H9 (cell line): ENCODE results near the gene THEMIS. TPM values are rescaled to one million over a fixed set of nuclear protein-coding genes. Genes with fewer than 3 reads are reported as not detected.

Experiments used
- DNase-seq: peaks from one replicate; pipeline ENCODE4 v3.0.0-alpha.2; 2017
- H2AFZ ChIP-seq: one replicate; pipeline ENCODE4 v1.6.1; 2013; ENCODE audit warnings: mild to moderate bottlenecking, low read length, control low read depth, moderate library complexity
- H2AK5ac ChIP-seq: 2 replicates; pipeline ENCODE4 v1.6.1; 2013; ENCODE audit warnings: low read length, control low read depth, mixed read lengths; ENCODE audit not compliant: insufficient read length
- H2BK120ac ChIP-seq: one replicate; pipeline ENCODE4 v1.6.1; 2013; ENCODE audit warnings: low read depth, mild to moderate bottlenecking, low read length, control low read depth, inconsistent platforms; ENCODE audit not compliant: poor library complexity, severe bottlenecking
- H2BK12ac ChIP-seq: 2 replicates; pipeline ENCODE4 v1.6.1; 2013; ENCODE audit warnings: low read length, control low read depth, mixed read lengths, low read depth; ENCODE audit not compliant: insufficient read length
- H2BK15ac ChIP-seq: 2 replicates; pipeline ENCODE4 v1.6.1; 2013; ENCODE audit warnings: low read depth, low read length, control low read depth
- H2BK20ac ChIP-seq: one replicate; pipeline ENCODE4 v1.6.1; 2013; ENCODE audit warnings: low read depth, mild to moderate bottlenecking, low read length, control low read depth, inconsistent platforms; ENCODE audit not compliant: poor library complexity, severe bottlenecking
- H2BK5ac ChIP-seq: 2 replicates; pipeline ENCODE4 v1.6.1; 2013; ENCODE audit warnings: low read length, control low read depth, mixed read lengths; ENCODE audit not compliant: insufficient read length
- H3K14ac ChIP-seq: 2 replicates; pipeline ENCODE4 v1.6.1; 2013; ENCODE audit warnings: low read length, control low read depth; ENCODE audit not compliant: insufficient read depth
- H3K18ac ChIP-seq: 2 replicates; pipeline ENCODE4 v1.6.1; 2013; ENCODE audit warnings: low read depth, mild to moderate bottlenecking, mixed read lengths, low read length, control low read depth; ENCODE audit not compliant: insufficient read length
- H3K23ac ChIP-seq: 2 replicates; pipeline ENCODE4 v1.6.1; 2013; ENCODE audit warnings: low read length, control low read depth, mixed read lengths, low read depth; ENCODE audit not compliant: insufficient read length
- H3K23me2 ChIP-seq: 2 replicates; pipeline ENCODE4 v1.6.1; 2013; ENCODE audit warnings: low read depth, mild to moderate bottlenecking, mixed read lengths, low read length, control low read depth; ENCODE audit not compliant: insufficient read length, poor library complexity, severe bottlenecking
- H3K27ac ChIP-seq: 2 replicates; pipeline ENCODE4 v1.5.1; 2013; ENCODE audit warnings: low read length, control low read depth, mixed read lengths, low read depth; ENCODE audit not compliant: insufficient read length
- H3K27me3 ChIP-seq: 2 replicates; pipeline ENCODE4 v1.6.1; 2013; ENCODE audit warnings: low read length, control low read depth, inconsistent platforms; ENCODE audit not compliant: insufficient read depth
- H3K4ac ChIP-seq: 2 replicates; pipeline ENCODE4 v1.6.1; 2013; ENCODE audit warnings: low read depth, mild to moderate bottlenecking, control low read depth, inconsistent platforms, low read length, moderate library complexity
- H3K4me1 ChIP-seq: 2 replicates; pipeline ENCODE4 v1.6.1; 2013; ENCODE audit warnings: low read length, control low read depth, inconsistent platforms; ENCODE audit not compliant: insufficient read depth
- H3K4me2 ChIP-seq: 2 replicates; pipeline ENCODE4 v1.6.1; 2013; ENCODE audit warnings: low read length, control low read depth, mixed read lengths; ENCODE audit not compliant: insufficient read length, insufficient read depth
- H3K56ac ChIP-seq: 2 replicates; pipeline ENCODE4 v1.6.1; 2013; ENCODE audit warnings: low read depth, mild to moderate bottlenecking, mixed read lengths, low read length, control low read depth; ENCODE audit not compliant: insufficient read length
- H3K79me1 ChIP-seq: 2 replicates; pipeline ENCODE4 v1.6.1; 2013; ENCODE audit warnings: low read depth, mild to moderate bottlenecking, moderate library complexity, low read length, control low read depth, inconsistent platforms; ENCODE audit not compliant: insufficient read depth, poor library complexity, severe bottlenecking
- H3K79me2 ChIP-seq: 2 replicates; pipeline ENCODE4 v1.6.1; 2013; ENCODE audit warnings: low read length, control low read depth, inconsistent platforms; ENCODE audit not compliant: insufficient read depth
- H3K9ac ChIP-seq: 2 replicates; pipeline ENCODE4 v1.6.1; 2013; ENCODE audit warnings: low read length, control low read depth, mixed read lengths; ENCODE audit not compliant: insufficient read length; ENCODE audit errors: extremely low read depth
- H3K9me3 ChIP-seq: one replicate; pipeline ENCODE4 v1.6.1; 2013; ENCODE audit warnings: low read depth, low read length, inconsistent platforms; ENCODE audit not compliant: control insufficient read depth
- H3T11ph ChIP-seq: one replicate; pipeline ENCODE4 v1.6.1; 2013; ENCODE audit warnings: mild to moderate bottlenecking, low read length, control low read depth, inconsistent platforms
- H4K20me1 ChIP-seq: one replicate; pipeline ENCODE4 v1.6.1; 2013; ENCODE audit not compliant: control insufficient read depth, insufficient read length, insufficient read depth
- H4K5ac ChIP-seq: 2 replicates; pipeline ENCODE4 v1.6.1; 2013; ENCODE audit warnings: low read depth, mild to moderate bottlenecking, mixed read lengths, low read length, control low read depth; ENCODE audit not compliant: insufficient read length
- H4K8ac ChIP-seq: replicated peaks from 2 replicates; pipeline ENCODE4 v1.6.1; 2013; ENCODE audit warnings: low read length, control low read depth, mixed read lengths, low read depth; ENCODE audit not compliant: insufficient read length
- H4K91ac ChIP-seq: 2 replicates; pipeline ENCODE4 v1.6.1; 2013; ENCODE audit warnings: low read depth, mild to moderate bottlenecking, moderate library complexity, mixed read lengths, low read length, control low read depth; ENCODE audit not compliant: insufficient read length
- H3K27ac Mint-ChIP-seq, 3 experiments: 2 replicates in 2 of 3; 3 replicates in 1 of 3; pipeline ENCODE4 v1.8.0; 2020 to 2021; ENCODE audit warnings: mixed read lengths in 3 of 3, mild to moderate bottlenecking in 1 of 3, moderate library complexity in 1 of 3
- H3K27me3 Mint-ChIP-seq: 2 replicates; pipeline ENCODE4 v1.8.0; 2021; ENCODE audit warnings: low read depth, mild to moderate bottlenecking, moderate library complexity, mixed read lengths
- H3K36me3 Mint-ChIP-seq, 3 experiments: 2 replicates in 2 of 3; 3 replicates in 1 of 3; pipeline ENCODE4 v1.8.0; 2020 to 2021; ENCODE audit warnings: low read depth in 3 of 3, mixed read lengths in 3 of 3; ENCODE audit not compliant: insufficient read depth in 1 of 3
- H3K4me1 Mint-ChIP-seq, 2 experiments: 2 replicates each; pipeline ENCODE4 v1.8.0; 2020; ENCODE audit warnings: mixed read lengths in 2 of 2
- H3K4me3 Mint-ChIP-seq, 2 experiments: 2 replicates in 1 of 2; 3 replicates in 1 of 2; pipeline ENCODE4 v1.8.0; 2020 to 2021; ENCODE audit warnings: mild to moderate bottlenecking in 2 of 2, mixed read lengths in 2 of 2, moderate library complexity in 1 of 2
- H3K9me3 Mint-ChIP-seq, 2 experiments: 2 replicates in 1 of 2; 3 replicates in 1 of 2; pipeline ENCODE4 v1.8.0; 2020; ENCODE audit warnings: mild to moderate bottlenecking in 2 of 2, mixed read lengths in 2 of 2, moderate library complexity in 1 of 2
- CTCF ChIP-seq: fragments of 200-600 bp; sonication (generic); conservative IDR thresholded peaks from 3 replicates; pipeline ENCODE4 v1.8.0; 2021; ENCODE audit warnings: antibody characterized with exemption, mild to moderate bottlenecking
- WGBS: extraction: QIAGEN DNeasy Blood & Tissue Kit; methylation state at CpG from one replicate; pipeline ENCODE4 v1.1.7; 2013; ENCODE audit warnings: missing lambda C conversion rate, low lambda C conversion rate, mixed read lengths; ENCODE audit not compliant: insufficient read length; ENCODE audit errors: extremely low coverage; 5-methylcytosine and 5-hydroxymethylcytosine counted together
- total RNA-seq: library from RNA; stranded (reverse); gene quantifications from 2 replicates; pipeline ENCODE4 v1.2.1, GENCODE V29; 2021

The THEMIS gene
- total RNA-seq, 1 experiment from 2014 or later: not detected

GRCh38 chr6:127869183-127869582 is 31.7 kb downstream of the THEMIS start:
- Mint-ChIP-seq H3K36me3 (peaks cover 0 to 10% (median 0%) of the 10 kb centered on the region in 3 experiments; a peak in 1 of 7 replicates), H3K27ac (no peak overlapping the region), H3K4me1 (no peaks in the 10 kb centered on the region), H3K9me3 (no peaks in the 10 kb centered on the region), H3K4me3 (no peak overlapping the region), H3K27me3 (no peaks in the 10 kb centered on the region)
- no peak overlapping the region for H2BK120ac ChIP-seq
- H3K4me1 ChIP-seq: no peaks in the 10 kb centered on the region
- H2BK15ac ChIP-seq: no peak overlapping the region
- H3K9ac ChIP-seq: no peak overlapping the region
- H4K8ac ChIP-seq: no peak overlapping the region
- H2BK5ac ChIP-seq: no peak overlapping the region
- DNase-seq: no peak
- H3K79me2 ChIP-seq: no peaks in the 10 kb centered on the region
- no peak overlapping the region for H3K4ac ChIP-seq
- H4K5ac ChIP-seq: no peak overlapping the region
- no peak overlapping the region for H3K23ac ChIP-seq
- H2BK12ac ChIP-seq: no peak overlapping the region
- H3K27me3 ChIP-seq: no peaks in the 10 kb centered on the region
- no peaks in the 10 kb centered on the region for H4K20me1 ChIP-seq
- H3K27ac ChIP-seq: no peak overlapping the region
- no peak overlapping the region for H2BK20ac ChIP-seq
- H2AFZ ChIP-seq: no peak overlapping the region
- no peak overlapping the region for H4K91ac ChIP-seq
- TF ChIP-seq CTCF: no peak
- no peak overlapping the region for H2AK5ac ChIP-seq
- H3K56ac ChIP-seq: no peak overlapping the region
- H3K4me2 ChIP-seq: no peak overlapping the region
- no peaks in the 10 kb centered on the region for H3K79me1 ChIP-seq
- H3K18ac ChIP-seq: no peak overlapping the region
- H3T11ph ChIP-seq: no peak overlapping the region
- H3K14ac ChIP-seq: no peak overlapping the region
- H3K9me3 ChIP-seq: no peaks in the 10 kb centered on the region
- whole genome bisulfite sequencing: no CpG with 5 or more reads among the region's 5 CpGs
- H3K23me2 ChIP-seq: no peaks in the 10 kb centered on the region
